H9 (cell line): ENCODE results near the gene HBZ. TPM values are rescaled to one million over a fixed set of nuclear protein-coding genes. Genes with fewer than 3 reads are reported as not detected.
A peak's percentile ranks its signal among the peaks of the same experiment; 100 is the strongest.
"Not testable (repeated sequence)": the region's sequence is repeated elsewhere in the genome, so short reads cannot be mapped to it uniquely, and the experiment has no call there.

Source experiments
- DNase-seq: peaks from one replicate; pipeline ENCODE4 v3.0.0-alpha.2; 2017
- H2AFZ ChIP-seq: one replicate; pipeline ENCODE4 v1.6.1; 2013; ENCODE audit warnings: mild to moderate bottlenecking, low read length, control low read depth, moderate library complexity
- H2AK5ac ChIP-seq: 2 replicates; pipeline ENCODE4 v1.6.1; 2013; ENCODE audit warnings: low read length, control low read depth, mixed read lengths; ENCODE audit not compliant: insufficient read length
- H2BK120ac ChIP-seq: one replicate; pipeline ENCODE4 v1.6.1; 2013; ENCODE audit warnings: low read depth, mild to moderate bottlenecking, low read length, control low read depth, inconsistent platforms; ENCODE audit not compliant: poor library complexity, severe bottlenecking
- H2BK12ac ChIP-seq: 2 replicates; pipeline ENCODE4 v1.6.1; 2013; ENCODE audit warnings: low read length, control low read depth, mixed read lengths, low read depth; ENCODE audit not compliant: insufficient read length
- H2BK15ac ChIP-seq: 2 replicates; pipeline ENCODE4 v1.6.1; 2013; ENCODE audit warnings: low read depth, low read length, control low read depth
- H2BK20ac ChIP-seq: one replicate; pipeline ENCODE4 v1.6.1; 2013; ENCODE audit warnings: low read depth, mild to moderate bottlenecking, low read length, control low read depth, inconsistent platforms; ENCODE audit not compliant: poor library complexity, severe bottlenecking
- H2BK5ac ChIP-seq: 2 replicates; pipeline ENCODE4 v1.6.1; 2013; ENCODE audit warnings: low read length, control low read depth, mixed read lengths; ENCODE audit not compliant: insufficient read length
- H3K14ac ChIP-seq: 2 replicates; pipeline ENCODE4 v1.6.1; 2013; ENCODE audit warnings: low read length, control low read depth; ENCODE audit not compliant: insufficient read depth
- H3K18ac ChIP-seq: 2 replicates; pipeline ENCODE4 v1.6.1; 2013; ENCODE audit warnings: low read depth, mild to moderate bottlenecking, mixed read lengths, low read length, control low read depth; ENCODE audit not compliant: insufficient read length
- H3K23ac ChIP-seq: 2 replicates; pipeline ENCODE4 v1.6.1; 2013; ENCODE audit warnings: low read length, control low read depth, mixed read lengths, low read depth; ENCODE audit not compliant: insufficient read length
- H3K23me2 ChIP-seq: 2 replicates; pipeline ENCODE4 v1.6.1; 2013; ENCODE audit warnings: low read depth, mild to moderate bottlenecking, mixed read lengths, low read length, control low read depth; ENCODE audit not compliant: insufficient read length, poor library complexity, severe bottlenecking
- H3K27ac ChIP-seq: 2 replicates; pipeline ENCODE4 v1.5.1; 2013; ENCODE audit warnings: low read length, control low read depth, mixed read lengths, low read depth; ENCODE audit not compliant: insufficient read length
- H3K27me3 ChIP-seq: 2 replicates; pipeline ENCODE4 v1.6.1; 2013; ENCODE audit warnings: low read length, control low read depth, inconsistent platforms; ENCODE audit not compliant: insufficient read depth
- H3K4ac ChIP-seq: 2 replicates; pipeline ENCODE4 v1.6.1; 2013; ENCODE audit warnings: low read depth, mild to moderate bottlenecking, control low read depth, inconsistent platforms, low read length, moderate library complexity
- H3K4me1 ChIP-seq: 2 replicates; pipeline ENCODE4 v1.6.1; 2013; ENCODE audit warnings: low read length, control low read depth, inconsistent platforms; ENCODE audit not compliant: insufficient read depth
- H3K4me2 ChIP-seq: 2 replicates; pipeline ENCODE4 v1.6.1; 2013; ENCODE audit warnings: low read length, control low read depth, mixed read lengths; ENCODE audit not compliant: insufficient read length, insufficient read depth
- H3K56ac ChIP-seq: 2 replicates; pipeline ENCODE4 v1.6.1; 2013; ENCODE audit warnings: low read depth, mild to moderate bottlenecking, mixed read lengths, low read length, control low read depth; ENCODE audit not compliant: insufficient read length
- H3K79me1 ChIP-seq: 2 replicates; pipeline ENCODE4 v1.6.1; 2013; ENCODE audit warnings: low read depth, mild to moderate bottlenecking, moderate library complexity, low read length, control low read depth, inconsistent platforms; ENCODE audit not compliant: insufficient read depth, poor library complexity, severe bottlenecking
- H3K79me2 ChIP-seq: 2 replicates; pipeline ENCODE4 v1.6.1; 2013; ENCODE audit warnings: low read length, control low read depth, inconsistent platforms; ENCODE audit not compliant: insufficient read depth
- H3K9ac ChIP-seq: 2 replicates; pipeline ENCODE4 v1.6.1; 2013; ENCODE audit warnings: low read length, control low read depth, mixed read lengths; ENCODE audit not compliant: insufficient read length; ENCODE audit errors: extremely low read depth
- H3K9me3 ChIP-seq: one replicate; pipeline ENCODE4 v1.6.1; 2013; ENCODE audit warnings: low read depth, low read length, inconsistent platforms; ENCODE audit not compliant: control insufficient read depth
- H3T11ph ChIP-seq: one replicate; pipeline ENCODE4 v1.6.1; 2013; ENCODE audit warnings: mild to moderate bottlenecking, low read length, control low read depth, inconsistent platforms
- H4K20me1 ChIP-seq: one replicate; pipeline ENCODE4 v1.6.1; 2013; ENCODE audit not compliant: control insufficient read depth, insufficient read length, insufficient read depth
- H4K5ac ChIP-seq: 2 replicates; pipeline ENCODE4 v1.6.1; 2013; ENCODE audit warnings: low read depth, mild to moderate bottlenecking, mixed read lengths, low read length, control low read depth; ENCODE audit not compliant: insufficient read length
- H4K8ac ChIP-seq: replicated peaks from 2 replicates; pipeline ENCODE4 v1.6.1; 2013; ENCODE audit warnings: low read length, control low read depth, mixed read lengths, low read depth; ENCODE audit not compliant: insufficient read length
- H4K91ac ChIP-seq: 2 replicates; pipeline ENCODE4 v1.6.1; 2013; ENCODE audit warnings: low read depth, mild to moderate bottlenecking, moderate library complexity, mixed read lengths, low read length, control low read depth; ENCODE audit not compliant: insufficient read length
- H3K27ac Mint-ChIP-seq, 3 experiments: 2 replicates in 2 of 3; 3 replicates in 1 of 3; pipeline ENCODE4 v1.8.0; 2020 to 2021; ENCODE audit warnings: mixed read lengths in 3 of 3, mild to moderate bottlenecking in 1 of 3, moderate library complexity in 1 of 3
- H3K27me3 Mint-ChIP-seq: 2 replicates; pipeline ENCODE4 v1.8.0; 2021; ENCODE audit warnings: low read depth, mild to moderate bottlenecking, moderate library complexity, mixed read lengths
- H3K36me3 Mint-ChIP-seq, 3 experiments: 2 replicates in 2 of 3; 3 replicates in 1 of 3; pipeline ENCODE4 v1.8.0; 2020 to 2021; ENCODE audit warnings: low read depth in 3 of 3, mixed read lengths in 3 of 3; ENCODE audit not compliant: insufficient read depth in 1 of 3
- H3K4me1 Mint-ChIP-seq, 2 experiments: 2 replicates each; pipeline ENCODE4 v1.8.0; 2020; ENCODE audit warnings: mixed read lengths in 2 of 2
- H3K4me3 Mint-ChIP-seq, 2 experiments: 2 replicates in 1 of 2; 3 replicates in 1 of 2; pipeline ENCODE4 v1.8.0; 2020 to 2021; ENCODE audit warnings: mild to moderate bottlenecking in 2 of 2, mixed read lengths in 2 of 2, moderate library complexity in 1 of 2
- H3K9me3 Mint-ChIP-seq, 2 experiments: 2 replicates in 1 of 2; 3 replicates in 1 of 2; pipeline ENCODE4 v1.8.0; 2020; ENCODE audit warnings: mild to moderate bottlenecking in 2 of 2, mixed read lengths in 2 of 2, moderate library complexity in 1 of 2
- CTCF ChIP-seq: fragments of 200-600 bp; sonication (generic); conservative IDR thresholded peaks from 3 replicates; pipeline ENCODE4 v1.8.0; 2021; ENCODE audit warnings: antibody characterized with exemption, mild to moderate bottlenecking
- WGBS: extraction: QIAGEN DNeasy Blood & Tissue Kit; methylation state at CpG from one replicate; pipeline ENCODE4 v1.1.7; 2013; ENCODE audit warnings: missing lambda C conversion rate, low lambda C conversion rate, mixed read lengths; ENCODE audit not compliant: insufficient read length; ENCODE audit errors: extremely low coverage; 5-methylcytosine and 5-hydroxymethylcytosine counted together
- total RNA-seq: library from RNA; stranded (reverse); gene quantifications from 2 replicates; pipeline ENCODE4 v1.2.1, GENCODE V29; 2021

The HBZ gene
- total RNA-seq, 1 experiment from 2014 or later: not detected

- no peak for TF ChIP-seq CTCF
- Histone ChIP-seq H2BK120ac (no peak overlapping the region), H2AFZ (no peak overlapping the region), H3K27me3 (peaks cover 55% of the 10 kb centered on the region), H2BK12ac (no peak overlapping the region), H4K8ac (no peak overlapping the region), H2BK5ac (no peak overlapping the region), H3K79me1 (no peaks in the 10 kb centered on the region), H3K9me3 (no peaks in the 10 kb centered on the region), H4K5ac (no peak overlapping the region), H3K56ac (no peak overlapping the region), H3K14ac (no peak overlapping the region), H2BK20ac (no peak overlapping the region), H3K23me2 (no peaks in the 10 kb centered on the region), H3K4ac (no peak overlapping the region), H3K18ac (no peak overlapping the region), H2AK5ac (no peak overlapping the region), H3K79me2 (no peaks in the 10 kb centered on the region), H3K9ac (no peak overlapping the region), H4K20me1 (no peaks in the 10 kb centered on the region), H3K23ac (no peak overlapping the region), H3T11ph (no peak overlapping the region), H3K4me2 (no peak overlapping the region), H4K91ac (no peak overlapping the region), H3K4me1 (no peaks in the 10 kb centered on the region; the same call in 1 of the 2 replicates), H2BK15ac (no peak overlapping the region), H3K27ac (no peak overlapping the region)
- Mint-ChIP-seq H3K4me1 (peaks cover 42 to 43% of the 10 kb centered on the region in 2 experiments), H3K27ac (peak overlapping the region in 1 of 3 experiments; percentile 27; a peak in 1 of 7 replicates), H3K9me3 (peaks cover 4 to 10% of the 10 kb centered on the region in 2 experiments; a peak in 2 of 5 replicates), H3K4me3 (peak overlapping the region in 1 of 2 experiments; percentile 13; a peak in 1 of 5 replicates), H3K36me3 (no peaks in the 10 kb centered on the region; a peak in 1 of 7 replicates), H3K27me3 (peaks cover 88% of the 10 kb centered on the region)
- no CpG with 5 or more reads among the region's 1 CpG for WGBS
- DNase-seq: no peak
Observed at GRCh38 chr16:170788-171187, 18.3 kb downstream of the HBZ start.

- H3K9me3 Mint-ChIP-seq: peaks cover 4 to 10% of the 10 kb centered on the region in 2 experiments; a peak in 2 of 5 replicates
- not testable (repeated sequence) for H3K9me3 ChIP-seq, H3K79me1 ChIP-seq, H3K27ac ChIP-seq, H2BK15ac ChIP-seq, H2BK120ac ChIP-seq, H3K4me1 ChIP-seq, H3K9ac ChIP-seq, H3K56ac ChIP-seq, H2AFZ ChIP-seq, H4K5ac ChIP-seq, H4K8ac ChIP-seq, DNase-seq, H3K79me2 ChIP-seq, H3K4ac ChIP-seq, H3T11ph ChIP-seq, H4K91ac ChIP-seq, H3K18ac ChIP-seq, H3K27ac Mint-ChIP-seq, H3K4me2 ChIP-seq, H3K36me3 Mint-ChIP-seq, H3K23ac ChIP-seq, H2BK5ac ChIP-seq, H4K20me1 ChIP-seq, H2BK20ac ChIP-seq, H3K14ac ChIP-seq, H2BK12ac ChIP-seq, H3K23me2 ChIP-seq, H2AK5ac ChIP-seq
- no CpG with 5 or more reads among the region's 74 CpGs for WGBS
- peak within 1 kb of the TSS; percentile 42 to 68 for H3K4me3 Mint-ChIP-seq
- peaks cover 32 to 35% of the 10 kb centered on the region in 2 experiments for H3K4me1 Mint-ChIP-seq
- peaks cover 44% of the 10 kb centered on the region for H3K27me3 ChIP-seq
- H3K27me3 Mint-ChIP-seq: peaks cover 82% of the 10 kb centered on the region
Observed at GRCh38 chr16:172374-172941, 20.0 kb downstream of the HBZ start, which contains the start of gene HBA2. Gene HBA2, plus strand, starts transcription at chr16:172876. Its CDS starts 37 bp downstream, at chr16:172913.
